ENCODE results near the gene CDH3. TPM values are rescaled to one million over a fixed set of nuclear protein-coding genes. Genes with fewer than 3 reads are reported as not detected.

Gene CDH3
- total and polyA plus RNA-seq, 2 of the 13 experiments (the other 11 are each of a cell fraction or from before 2014, with no cell fraction given): 0.11 TPM; not detected in 1

DNA sequence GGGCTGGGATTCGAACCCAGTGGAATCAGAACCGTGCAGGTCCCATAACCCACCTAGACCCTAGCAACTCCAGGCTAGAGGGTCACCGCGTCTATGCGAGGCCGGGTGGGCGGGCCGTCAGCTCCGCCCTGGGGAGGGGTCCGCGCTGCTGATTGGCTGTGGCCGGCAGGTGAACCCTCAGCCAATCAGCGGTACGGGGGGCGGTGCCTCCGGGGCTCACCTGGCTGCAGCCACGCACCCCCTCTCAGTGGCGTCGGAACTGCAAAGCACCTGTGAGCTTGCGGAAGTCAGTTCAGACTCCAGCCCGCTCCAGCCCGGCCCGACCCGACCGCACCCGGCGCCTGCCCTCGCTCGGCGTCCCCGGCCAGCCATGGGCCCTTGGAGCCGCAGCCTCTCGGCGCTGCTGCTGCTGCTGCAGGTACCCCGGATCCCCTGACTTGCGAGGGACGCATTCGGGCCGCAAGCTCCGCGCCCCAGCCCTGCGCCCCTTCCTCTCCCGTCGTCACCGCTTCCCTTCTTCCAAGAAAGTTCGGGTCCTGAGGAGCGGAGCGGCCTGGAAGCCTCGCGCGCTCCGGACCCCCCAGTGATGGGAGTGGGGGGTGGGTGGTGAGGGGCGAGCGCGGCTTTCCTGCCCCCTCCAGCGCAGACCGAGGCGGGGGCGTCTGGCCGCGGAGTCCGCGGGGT lies 92.1 kb downstream of the CDH3 start, which contains the start of gene CDH1 (continued):
- TF ChIP-seq, protein P1, sequence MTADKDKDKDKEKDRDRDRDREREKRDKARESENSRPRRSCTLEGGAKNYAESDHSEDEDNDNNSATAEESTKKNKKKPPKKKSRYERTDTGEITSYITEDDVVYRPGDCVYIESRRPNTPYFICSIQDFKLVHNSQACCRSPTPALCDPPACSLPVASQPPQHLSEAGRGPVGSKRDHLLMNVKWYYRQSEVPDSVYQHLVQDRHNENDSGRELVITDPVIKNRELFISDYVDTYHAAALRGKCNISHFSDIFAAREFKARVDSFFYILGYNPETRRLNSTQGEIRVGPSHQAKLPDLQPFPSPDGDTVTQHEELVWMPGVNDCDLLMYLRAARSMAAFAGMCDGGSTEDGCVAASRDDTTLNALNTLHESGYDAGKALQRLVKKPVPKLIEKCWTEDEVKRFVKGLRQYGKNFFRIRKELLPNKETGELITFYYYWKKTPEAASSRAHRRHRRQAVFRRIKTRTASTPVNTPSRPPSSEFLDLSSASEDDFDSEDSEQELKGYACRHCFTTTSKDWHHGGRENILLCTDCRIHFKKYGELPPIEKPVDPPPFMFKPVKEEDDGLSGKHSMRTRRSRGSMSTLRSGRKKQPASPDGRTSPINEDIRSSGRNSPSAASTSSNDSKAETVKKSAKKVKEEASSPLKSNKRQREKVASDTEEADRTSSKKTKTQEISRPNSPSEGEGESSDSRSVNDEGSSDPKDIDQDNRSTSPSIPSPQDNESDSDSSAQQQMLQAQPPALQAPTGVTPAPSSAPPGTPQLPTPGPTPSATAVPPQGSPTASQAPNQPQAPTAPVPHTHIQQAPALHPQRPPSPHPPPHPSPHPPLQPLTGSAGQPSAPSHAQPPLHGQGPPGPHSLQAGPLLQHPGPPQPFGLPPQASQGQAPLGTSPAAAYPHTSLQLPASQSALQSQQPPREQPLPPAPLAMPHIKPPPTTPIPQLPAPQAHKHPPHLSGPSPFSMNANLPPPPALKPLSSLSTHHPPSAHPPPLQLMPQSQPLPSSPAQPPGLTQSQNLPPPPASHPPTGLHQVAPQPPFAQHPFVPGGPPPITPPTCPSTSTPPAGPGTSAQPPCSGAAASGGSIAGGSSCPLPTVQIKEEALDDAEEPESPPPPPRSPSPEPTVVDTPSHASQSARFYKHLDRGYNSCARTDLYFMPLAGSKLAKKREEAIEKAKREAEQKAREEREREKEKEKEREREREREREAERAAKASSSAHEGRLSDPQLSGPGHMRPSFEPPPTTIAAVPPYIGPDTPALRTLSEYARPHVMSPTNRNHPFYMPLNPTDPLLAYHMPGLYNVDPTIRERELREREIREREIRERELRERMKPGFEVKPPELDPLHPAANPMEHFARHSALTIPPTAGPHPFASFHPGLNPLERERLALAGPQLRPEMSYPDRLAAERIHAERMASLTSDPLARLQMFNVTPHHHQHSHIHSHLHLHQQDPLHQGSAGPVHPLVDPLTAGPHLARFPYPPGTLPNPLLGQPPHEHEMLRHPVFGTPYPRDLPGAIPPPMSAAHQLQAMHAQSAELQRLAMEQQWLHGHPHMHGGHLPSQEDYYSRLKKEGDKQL (CRISPR knock-in tag; IDR thresholded peaks at IDR 0.05; ENCODE audit: low read depth): no peak
- TF ChIP-seq, protein P2, sequence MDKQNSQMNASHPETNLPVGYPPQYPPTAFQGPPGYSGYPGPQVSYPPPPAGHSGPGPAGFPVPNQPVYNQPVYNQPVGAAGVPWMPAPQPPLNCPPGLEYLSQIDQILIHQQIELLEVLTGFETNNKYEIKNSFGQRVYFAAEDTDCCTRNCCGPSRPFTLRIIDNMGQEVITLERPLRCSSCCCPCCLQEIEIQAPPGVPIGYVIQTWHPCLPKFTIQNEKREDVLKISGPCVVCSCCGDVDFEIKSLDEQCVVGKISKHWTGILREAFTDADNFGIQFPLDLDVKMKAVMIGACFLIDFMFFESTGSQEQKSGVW (CRISPR knock-in tag; IDR thresholded peaks at IDR 0.05; ENCODE audit: borderline replicate concordance): no peak
- TF ChIP-seq, protein P3, sequence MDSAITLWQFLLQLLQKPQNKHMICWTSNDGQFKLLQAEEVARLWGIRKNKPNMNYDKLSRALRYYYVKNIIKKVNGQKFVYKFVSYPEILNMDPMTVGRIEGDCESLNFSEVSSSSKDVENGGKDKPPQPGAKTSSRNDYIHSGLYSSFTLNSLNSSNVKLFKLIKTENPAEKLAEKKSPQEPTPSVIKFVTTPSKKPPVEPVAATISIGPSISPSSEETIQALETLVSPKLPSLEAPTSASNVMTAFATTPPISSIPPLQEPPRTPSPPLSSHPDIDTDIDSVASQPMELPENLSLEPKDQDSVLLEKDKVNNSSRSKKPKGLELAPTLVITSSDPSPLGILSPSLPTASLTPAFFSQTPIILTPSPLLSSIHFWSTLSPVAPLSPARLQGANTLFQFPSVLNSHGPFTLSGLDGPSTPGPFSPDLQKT (CRISPR knock-in tag; IDR thresholded peaks at IDR 0.05; ENCODE audit: borderline replicate concordance): no peak
- 0 out of 2 replicates have a peak, but pooled peaks have one; percentile 24 for TF ChIP-seq RXRA (CRISPR knock-in tag; IDR thresholded peaks at IDR 0.05)
- TF ChIP-seq ZNF607 (CRISPR knock-in tag; IDR thresholded peaks at IDR 0.05; ENCODE audit: borderline replicate concordance): no peak
- no peak for TF ChIP-seq ETS1 (CRISPR knock-in tag; IDR thresholded peaks at IDR 0.05)
- TF ChIP-seq ZNF282 (IDR thresholded peaks at IDR 0.05; ENCODE audit: partially characterized antibody): no peak
- no peak for TF ChIP-seq ZMYM3 (CRISPR knock-in tag; IDR thresholded peaks at IDR 0.05)
- TF ChIP-seq, protein P4, sequence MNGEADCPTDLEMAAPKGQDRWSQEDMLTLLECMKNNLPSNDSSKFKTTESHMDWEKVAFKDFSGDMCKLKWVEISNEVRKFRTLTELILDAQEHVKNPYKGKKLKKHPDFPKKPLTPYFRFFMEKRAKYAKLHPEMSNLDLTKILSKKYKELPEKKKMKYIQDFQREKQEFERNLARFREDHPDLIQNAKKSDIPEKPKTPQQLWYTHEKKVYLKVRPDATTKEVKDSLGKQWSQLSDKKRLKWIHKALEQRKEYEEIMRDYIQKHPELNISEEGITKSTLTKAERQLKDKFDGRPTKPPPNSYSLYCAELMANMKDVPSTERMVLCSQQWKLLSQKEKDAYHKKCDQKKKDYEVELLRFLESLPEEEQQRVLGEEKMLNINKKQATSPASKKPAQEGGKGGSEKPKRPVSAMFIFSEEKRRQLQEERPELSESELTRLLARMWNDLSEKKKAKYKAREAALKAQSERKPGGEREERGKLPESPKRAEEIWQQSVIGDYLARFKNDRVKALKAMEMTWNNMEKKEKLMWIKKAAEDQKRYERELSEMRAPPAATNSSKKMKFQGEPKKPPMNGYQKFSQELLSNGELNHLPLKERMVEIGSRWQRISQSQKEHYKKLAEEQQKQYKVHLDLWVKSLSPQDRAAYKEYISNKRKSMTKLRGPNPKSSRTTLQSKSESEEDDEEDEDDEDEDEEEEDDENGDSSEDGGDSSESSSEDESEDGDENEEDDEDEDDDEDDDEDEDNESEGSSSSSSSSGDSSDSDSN (CRISPR knock-in tag; IDR thresholded peaks at IDR 0.05): peak; percentile 80
- TF ChIP-seq AFF4 (CRISPR knock-in tag; IDR thresholded peaks at IDR 0.05): no peak
- TF ChIP-seq POLR2G (IDR thresholded peaks at IDR 0.05; ENCODE audit: low read depth, low read length): no peak
